Measurements from ENCODE around the gene OR6M1. TPM values are rescaled to one million over a fixed set of nuclear protein-coding genes. Genes with fewer than 3 reads are reported as not detected.

OR6M1 gene
- total RNA-seq, 1 donor from 2014 or later, result not detected

- intact Hi-C loops (cut with DNase I), result no loop called here
- TF ChIP-seq POLR2A (IDR thresholded peaks at IDR 0.05) (no peak), POLR2AphosphoS5 (IDR thresholded peaks at IDR 0.05; ENCODE audit: insufficient read depth in 1 of 2, low read depth in 1 of 2) (no peak), CTCF (IDR thresholded peaks at IDR 0.05) (no peak)
- no peak overlapping the region for H3K4me3 ChIP-seq
- no peaks in the 10 kb centered on the region for H3K36me3 ChIP-seq
- no peak for DNase-seq (ENCODE audit: extremely low spot score in 2 of 2)
- peaks cover 7% of the 10 kb centered on the region for H3K9me3 ChIP-seq
- no peaks in the 10 kb centered on the region for H3K4me1 ChIP-seq
- H3K27me3 ChIP-seq, result no peaks in the 10 kb centered on the region
- no peak overlapping the region for H3K27ac ChIP-seq
These were observed 43.7 kb downstream of the OR6M1 start for GRCh38 chr11:123762422-123762821.

GRCh38 chr11:123760894-123761293, 45.3 kb downstream of the OR6M1 start:
- H3K27me3 ChIP-seq, result no peaks in the 10 kb centered on the region
- DNase-seq (ENCODE audit: extremely low spot score in 2 of 2), result no peak
- H3K36me3 ChIP-seq, result no peaks in the 10 kb centered on the region
- no peaks in the 10 kb centered on the region for H3K4me1 ChIP-seq
- no peak overlapping the region for H3K27ac ChIP-seq
- peaks cover 7% of the 10 kb centered on the region for H3K9me3 ChIP-seq
- intact Hi-C loops (cut with DNase I), result no loop called here
- no peak overlapping the region for H3K4me3 ChIP-seq
- TF ChIP-seq POLR2A (IDR thresholded peaks at IDR 0.05) (no peak), POLR2AphosphoS5 (IDR thresholded peaks at IDR 0.05; ENCODE audit: insufficient read depth in 1 of 2, low read depth in 1 of 2) (no peak), CTCF (IDR thresholded peaks at IDR 0.05) (no peak)

- Histone ChIP-seq H3K27ac (no peak overlapping the region), H3K4me1 (no peaks in the 10 kb centered on the region), H3K27me3 (no peaks in the 10 kb centered on the region), H3K36me3 (no peaks in the 10 kb centered on the region), H3K9me3 (peaks cover 7% of the 10 kb centered on the region), H3K4me3 (no peak overlapping the region)
- no peak for DNase-seq (ENCODE audit: extremely low spot score in 2 of 2)
- intact Hi-C loops (cut with DNase I), result no loop called here
- TF ChIP-seq CTCF (IDR thresholded peaks at IDR 0.05), result no peak
These were observed 48.2 kb downstream of the OR6M1 start for GRCh38 chr11:123757976-123758375.

- Histone ChIP-seq H3K4me3 (no peak overlapping the region), H3K9me3 (no peaks in the 10 kb centered on the region), H3K4me1 (no peaks in the 10 kb centered on the region), H3K27ac (no peak overlapping the region), H3K36me3 (no peaks in the 10 kb centered on the region), H3K27me3 (no peaks in the 10 kb centered on the region)
- DNase-seq (ENCODE audit: extremely low spot score in 2 of 2), result no peak
- intact Hi-C loops (cut with DNase I), result no loop called here
- TF ChIP-seq CTCF (IDR thresholded peaks at IDR 0.05), result no peak
- no peak for TF ChIP-seq POLR2AphosphoS5 (IDR thresholded peaks at IDR 0.05; ENCODE audit: insufficient read depth in 1 of 2, low read depth in 1 of 2)
- no peak for TF ChIP-seq POLR2A (IDR thresholded peaks at IDR 0.05)
These were observed 50.3 kb downstream of the OR6M1 start for GRCh38 chr11:123755813-123756212.

Small RNAs within 50 kb of the gene (small RNA-seq; reads per million reads assigned to genes)
- not detected for gene RNU1-21P

Other genes starting within 250 kb of the OR6M1 start
- gene SCN3B, start 151.7 kb downstream of the OR6M1 start, total RNA-seq, result 3.2 TPM
- 9.1 TPM for gene ZNF202, start 64.7 kb downstream of the OR6M1 start, total RNA-seq
- gene OR6X1, start 51.8 kb downstream of the OR6M1 start, total RNA-seq, result not detected
- not detected for gene TMEM225, start 79.3 kb upstream of the OR6M1 start, total RNA-seq
- gene OR8D4, start 95.8 kb upstream of the OR6M1 start, total RNA-seq, result not detected
- gene OR4D5, start 133.3 kb upstream of the OR6M1 start, total RNA-seq, result not detected
- gene OR6T1, start 137.5 kb upstream of the OR6M1 start, total RNA-seq, result not detected
- not detected for gene OR10S1, start 171.4 kb upstream of the OR6M1 start, total RNA-seq
- gene OR10G6, start 188.8 kb upstream of the OR6M1 start, total RNA-seq, result not detected
- not detected for gene OR10G4, start 206.6 kb upstream of the OR6M1 start, total RNA-seq
- gene OR10G9, start 216.7 kb upstream of the OR6M1 start, total RNA-seq, result not detected
- gene OR10G8, start 220.4 kb upstream of the OR6M1 start, total RNA-seq, result not detected
- not detected for gene OR10G7, start 235.0 kb upstream of the OR6M1 start, total RNA-seq